ENCODE measurements around the gene CDKAL1.

CDKAL1 gene

DNA sequence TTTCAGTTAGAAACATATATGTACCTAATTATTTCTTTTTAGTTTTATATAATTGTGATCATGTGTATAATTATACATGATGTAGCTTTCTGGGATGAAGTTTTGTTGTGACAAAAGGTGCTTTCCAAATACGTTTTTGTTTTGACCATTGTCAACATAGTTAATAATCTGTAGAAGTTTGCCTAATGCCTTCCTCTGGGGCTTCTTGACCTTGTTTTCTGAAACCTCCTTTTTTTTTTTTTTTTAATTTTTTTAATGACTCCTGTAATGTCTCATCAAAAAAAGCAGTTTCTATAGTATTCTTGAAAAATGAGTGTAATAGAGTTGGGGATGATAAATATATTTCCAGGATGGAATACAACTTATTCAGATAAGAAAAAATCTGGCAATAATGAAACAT is 624.6 kb downstream of the CDKAL1 start:
- H3K27me3 ChIP-seq = no peaks in the 10 kb centered on the region
- H3K9me3 ChIP-seq = no peaks in the 10 kb centered on the region
- intact Hi-C loops (cut with DNase I; ENCODE audit: low total_unique reads) = no loop called here
- no peak for DNase-seq
- TF ChIP-seq, protein P1, sequence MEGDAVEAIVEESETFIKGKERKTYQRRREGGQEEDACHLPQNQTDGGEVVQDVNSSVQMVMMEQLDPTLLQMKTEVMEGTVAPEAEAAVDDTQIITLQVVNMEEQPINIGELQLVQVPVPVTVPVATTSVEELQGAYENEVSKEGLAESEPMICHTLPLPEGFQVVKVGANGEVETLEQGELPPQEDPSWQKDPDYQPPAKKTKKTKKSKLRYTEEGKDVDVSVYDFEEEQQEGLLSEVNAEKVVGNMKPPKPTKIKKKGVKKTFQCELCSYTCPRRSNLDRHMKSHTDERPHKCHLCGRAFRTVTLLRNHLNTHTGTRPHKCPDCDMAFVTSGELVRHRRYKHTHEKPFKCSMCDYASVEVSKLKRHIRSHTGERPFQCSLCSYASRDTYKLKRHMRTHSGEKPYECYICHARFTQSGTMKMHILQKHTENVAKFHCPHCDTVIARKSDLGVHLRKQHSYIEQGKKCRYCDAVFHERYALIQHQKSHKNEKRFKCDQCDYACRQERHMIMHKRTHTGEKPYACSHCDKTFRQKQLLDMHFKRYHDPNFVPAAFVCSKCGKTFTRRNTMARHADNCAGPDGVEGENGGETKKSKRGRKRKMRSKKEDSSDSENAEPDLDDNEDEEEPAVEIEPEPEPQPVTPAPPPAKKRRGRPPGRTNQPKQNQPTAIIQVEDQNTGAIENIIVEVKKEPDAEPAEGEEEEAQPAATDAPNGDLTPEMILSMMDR (IDR thresholded peaks at IDR 0.05) = no peak
- no peaks in the 10 kb centered on the region for H3K36me3 ChIP-seq
- H3K27ac ChIP-seq = no peak overlapping the region
- no peaks in the 10 kb centered on the region for H3K4me1 ChIP-seq
- H3K4me3 ChIP-seq = no peak overlapping the region

DNA sequence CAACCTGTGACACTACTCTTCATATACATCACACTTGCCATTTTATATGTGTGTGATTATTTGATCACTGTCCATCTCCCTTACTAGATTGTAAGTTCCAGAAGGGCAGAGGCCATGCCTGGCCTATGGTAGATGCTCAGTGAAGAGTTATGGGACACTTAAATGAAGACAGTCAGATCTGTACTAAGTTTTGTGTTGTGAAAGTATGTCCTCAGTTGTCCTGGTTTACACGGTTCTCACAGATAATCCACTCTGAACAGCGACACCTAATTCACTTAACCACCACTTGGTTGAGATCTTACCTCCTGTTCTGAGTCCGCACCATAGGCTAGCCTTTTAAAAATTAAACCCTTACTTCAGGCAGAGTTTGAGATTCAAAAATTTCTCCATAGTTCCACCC is 625.2 kb downstream of the CDKAL1 start:
- H3K27ac ChIP-seq = no peak overlapping the region
- intact Hi-C loops (cut with DNase I; ENCODE audit: low total_unique reads) = no loop called here
- no peak for DNase-seq

DNA sequence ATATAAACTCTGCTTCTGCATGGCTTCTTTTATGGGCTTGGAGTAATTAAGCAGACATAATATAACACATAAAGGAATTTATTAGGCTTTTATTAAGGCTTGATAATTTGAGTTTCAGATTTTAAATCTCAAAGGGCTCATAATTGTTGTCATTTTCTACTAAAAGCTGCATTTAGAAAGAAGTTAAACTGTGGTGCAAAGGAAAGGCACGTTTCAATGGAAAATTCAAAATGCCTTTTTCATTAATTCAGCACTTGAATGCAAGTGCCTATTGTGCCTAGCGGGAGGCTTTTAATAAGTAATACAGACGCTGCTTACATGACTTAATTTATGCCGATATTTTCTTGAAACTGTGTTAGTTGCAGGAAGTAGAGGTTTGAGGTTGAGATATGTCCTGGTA is 627.5 kb downstream of the CDKAL1 start:
- DNase-seq = no peak
- TF ChIP-seq, protein P1 (IDR thresholded peaks at IDR 0.05) = no peak
- H3K36me3 ChIP-seq = no peaks in the 10 kb centered on the region
- no peaks in the 10 kb centered on the region for H3K27me3 ChIP-seq
- no peak overlapping the region for H3K27ac ChIP-seq
- intact Hi-C loops (cut with DNase I; ENCODE audit: low total_unique reads) = no loop called here
- H3K4me3 ChIP-seq = no peak overlapping the region
- no peaks in the 10 kb centered on the region for H3K9me3 ChIP-seq
- no peaks in the 10 kb centered on the region for H3K4me1 ChIP-seq

More for the DNA sequence above, 625.2 kb downstream of the CDKAL1 start:
- TF ChIP-seq, protein P1 (IDR thresholded peaks at IDR 0.05) = no peak
- no peaks in the 10 kb centered on the region for H3K27me3 ChIP-seq
- H3K9me3 ChIP-seq = no peaks in the 10 kb centered on the region
- no peaks in the 10 kb centered on the region for H3K36me3 ChIP-seq
- no peak overlapping the region for H3K4me3 ChIP-seq
- H3K4me1 ChIP-seq = no peaks in the 10 kb centered on the region

DNA sequence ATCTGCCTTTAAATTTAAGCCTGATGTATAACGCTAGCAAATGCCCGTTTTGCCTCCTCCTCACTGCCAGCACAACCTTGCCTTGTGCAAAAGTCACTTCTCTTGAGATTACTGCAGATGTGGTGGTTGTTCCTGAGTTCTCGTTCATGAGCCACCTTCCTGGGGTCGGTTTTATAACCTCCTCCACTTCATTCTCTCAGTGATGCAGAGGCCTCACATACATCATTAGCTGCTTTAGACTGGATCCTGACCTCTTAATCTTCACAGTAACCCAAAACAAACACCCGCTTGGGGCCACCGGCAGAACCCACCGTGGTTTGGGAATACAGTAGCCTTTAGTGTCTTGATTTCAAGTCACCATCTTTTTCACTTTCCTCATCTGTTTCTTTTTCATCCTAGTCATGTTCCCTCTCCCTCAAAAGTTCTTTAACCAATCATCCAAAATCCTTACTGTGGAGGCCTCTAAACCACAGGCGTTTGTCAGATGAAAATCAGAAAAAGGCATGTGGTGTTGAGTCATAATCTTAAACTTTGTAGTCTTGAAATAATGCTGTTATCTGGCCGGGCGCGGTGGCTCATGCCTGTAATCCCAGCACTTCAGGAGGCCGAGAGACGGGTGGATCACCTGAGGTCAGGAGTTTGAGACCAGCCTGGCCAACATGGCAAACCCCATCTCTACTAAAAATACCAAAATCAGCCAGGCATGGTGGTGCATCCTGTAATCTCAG is 629.0 kb downstream of the CDKAL1 start:
- H3K4me3 ChIP-seq = no peak overlapping the region
- intact Hi-C loops (cut with DNase I; ENCODE audit: low total_unique reads) = no loop called here
- H3K27ac ChIP-seq = no peak overlapping the region
- no peaks in the 10 kb centered on the region for H3K36me3 ChIP-seq
- no peaks in the 10 kb centered on the region for H3K4me1 ChIP-seq
- TF ChIP-seq, protein P1 (IDR thresholded peaks at IDR 0.05) = no peak
- no peaks in the 10 kb centered on the region for H3K9me3 ChIP-seq
- H3K27me3 ChIP-seq = no peaks in the 10 kb centered on the region
- no peak for DNase-seq

DNA sequence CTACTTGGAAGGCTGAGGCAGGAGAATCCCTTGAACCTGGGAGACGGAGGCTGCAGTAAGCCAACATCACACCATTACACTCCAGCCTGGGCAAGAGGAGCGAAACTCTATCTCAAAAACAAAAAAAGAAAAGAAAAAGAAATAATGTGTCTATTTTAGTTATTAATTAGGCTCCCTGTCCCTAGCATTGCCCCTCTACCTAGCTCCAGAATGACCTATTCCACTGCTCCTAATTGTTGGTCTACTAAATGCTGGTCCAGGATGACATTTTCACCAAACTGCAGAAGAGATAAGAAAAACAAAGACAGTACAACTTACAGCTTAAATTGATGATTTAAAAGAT is 629.6 kb downstream of the CDKAL1 start:
- intact Hi-C loops (cut with DNase I; ENCODE audit: low total_unique reads) = no loop called here
- DNase-seq = no peak
- no peaks in the 10 kb centered on the region for H3K9me3 ChIP-seq
- H3K27me3 ChIP-seq = no peaks in the 10 kb centered on the region
- H3K4me3 ChIP-seq = no peak overlapping the region
- no peaks in the 10 kb centered on the region for H3K4me1 ChIP-seq
- TF ChIP-seq, protein P1 (IDR thresholded peaks at IDR 0.05) = no peak
- no peaks in the 10 kb centered on the region for H3K36me3 ChIP-seq
- no peak overlapping the region for H3K27ac ChIP-seq

Data from tibial artery (tissue), 4 donors.